ENCODE measurements around the gene NONO.
"Not testable (repeated sequence)": the region's sequence is repeated elsewhere in the genome, so short reads cannot be mapped to it uniquely, and the experiment has no call there.

DNA sequence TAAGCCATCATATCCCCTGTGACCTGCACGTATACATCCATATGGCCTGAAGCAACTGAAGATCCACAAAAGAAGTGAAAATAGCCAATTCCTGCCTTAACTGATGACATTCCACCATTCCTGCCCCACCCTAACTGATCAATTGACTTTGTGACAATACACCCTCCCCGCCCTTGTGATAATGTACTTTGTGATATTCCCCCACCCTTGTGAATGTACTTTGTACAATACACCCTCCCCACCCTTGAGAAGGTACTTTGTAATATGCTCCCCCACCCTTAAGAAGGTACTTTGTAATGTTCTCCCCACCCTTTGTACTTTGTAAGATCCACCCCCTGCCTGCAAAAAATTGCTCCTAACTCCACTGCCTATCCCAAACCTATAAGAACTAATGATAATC, 11.1 kb upstream of the NONO start:
- TF ChIP-seq FOSL2 (IDR thresholded peaks at IDR 0.05; ENCODE audit: borderline replicate concordance, low read depth); TCF12 (IDR thresholded peaks at IDR 0.05); EP300 (IDR thresholded peaks at IDR 0.05; ENCODE audit: borderline replicate concordance in 1 of 2, low read depth in 1 of 2, low read length in 1 of 2); TAF1 (IDR thresholded peaks at IDR 0.05; ENCODE audit: borderline replicate concordance, low read depth, low read length); POLR2AphosphoS5 (IDR thresholded peaks at IDR 0.05; ENCODE audit: low read depth, low read length); MXI1 (IDR thresholded peaks at IDR 0.05; ENCODE audit: low read depth, low read length); JUND (IDR thresholded peaks at IDR 0.05): not testable (repeated sequence)
- TF ChIP-seq, protein P1, sequence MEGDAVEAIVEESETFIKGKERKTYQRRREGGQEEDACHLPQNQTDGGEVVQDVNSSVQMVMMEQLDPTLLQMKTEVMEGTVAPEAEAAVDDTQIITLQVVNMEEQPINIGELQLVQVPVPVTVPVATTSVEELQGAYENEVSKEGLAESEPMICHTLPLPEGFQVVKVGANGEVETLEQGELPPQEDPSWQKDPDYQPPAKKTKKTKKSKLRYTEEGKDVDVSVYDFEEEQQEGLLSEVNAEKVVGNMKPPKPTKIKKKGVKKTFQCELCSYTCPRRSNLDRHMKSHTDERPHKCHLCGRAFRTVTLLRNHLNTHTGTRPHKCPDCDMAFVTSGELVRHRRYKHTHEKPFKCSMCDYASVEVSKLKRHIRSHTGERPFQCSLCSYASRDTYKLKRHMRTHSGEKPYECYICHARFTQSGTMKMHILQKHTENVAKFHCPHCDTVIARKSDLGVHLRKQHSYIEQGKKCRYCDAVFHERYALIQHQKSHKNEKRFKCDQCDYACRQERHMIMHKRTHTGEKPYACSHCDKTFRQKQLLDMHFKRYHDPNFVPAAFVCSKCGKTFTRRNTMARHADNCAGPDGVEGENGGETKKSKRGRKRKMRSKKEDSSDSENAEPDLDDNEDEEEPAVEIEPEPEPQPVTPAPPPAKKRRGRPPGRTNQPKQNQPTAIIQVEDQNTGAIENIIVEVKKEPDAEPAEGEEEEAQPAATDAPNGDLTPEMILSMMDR (IDR thresholded peaks at IDR 0.05) = not testable (repeated sequence)
- TF ChIP-seq, protein P2, sequence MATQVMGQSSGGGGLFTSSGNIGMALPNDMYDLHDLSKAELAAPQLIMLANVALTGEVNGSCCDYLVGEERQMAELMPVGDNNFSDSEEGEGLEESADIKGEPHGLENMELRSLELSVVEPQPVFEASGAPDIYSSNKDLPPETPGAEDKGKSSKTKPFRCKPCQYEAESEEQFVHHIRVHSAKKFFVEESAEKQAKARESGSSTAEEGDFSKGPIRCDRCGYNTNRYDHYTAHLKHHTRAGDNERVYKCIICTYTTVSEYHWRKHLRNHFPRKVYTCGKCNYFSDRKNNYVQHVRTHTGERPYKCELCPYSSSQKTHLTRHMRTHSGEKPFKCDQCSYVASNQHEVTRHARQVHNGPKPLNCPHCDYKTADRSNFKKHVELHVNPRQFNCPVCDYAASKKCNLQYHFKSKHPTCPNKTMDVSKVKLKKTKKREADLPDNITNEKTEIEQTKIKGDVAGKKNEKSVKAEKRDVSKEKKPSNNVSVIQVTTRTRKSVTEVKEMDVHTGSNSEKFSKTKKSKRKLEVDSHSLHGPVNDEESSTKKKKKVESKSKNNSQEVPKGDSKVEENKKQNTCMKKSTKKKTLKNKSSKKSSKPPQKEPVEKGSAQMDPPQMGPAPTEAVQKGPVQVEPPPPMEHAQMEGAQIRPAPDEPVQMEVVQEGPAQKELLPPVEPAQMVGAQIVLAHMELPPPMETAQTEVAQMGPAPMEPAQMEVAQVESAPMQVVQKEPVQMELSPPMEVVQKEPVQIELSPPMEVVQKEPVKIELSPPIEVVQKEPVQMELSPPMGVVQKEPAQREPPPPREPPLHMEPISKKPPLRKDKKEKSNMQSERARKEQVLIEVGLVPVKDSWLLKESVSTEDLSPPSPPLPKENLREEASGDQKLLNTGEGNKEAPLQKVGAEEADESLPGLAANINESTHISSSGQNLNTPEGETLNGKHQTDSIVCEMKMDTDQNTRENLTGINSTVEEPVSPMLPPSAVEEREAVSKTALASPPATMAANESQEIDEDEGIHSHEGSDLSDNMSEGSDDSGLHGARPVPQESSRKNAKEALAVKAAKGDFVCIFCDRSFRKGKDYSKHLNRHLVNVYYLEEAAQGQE (IDR thresholded peaks at IDR 0.05; ENCODE audit: low read depth, low read length) = not testable (repeated sequence)
- TF ChIP-seq, protein P3, sequence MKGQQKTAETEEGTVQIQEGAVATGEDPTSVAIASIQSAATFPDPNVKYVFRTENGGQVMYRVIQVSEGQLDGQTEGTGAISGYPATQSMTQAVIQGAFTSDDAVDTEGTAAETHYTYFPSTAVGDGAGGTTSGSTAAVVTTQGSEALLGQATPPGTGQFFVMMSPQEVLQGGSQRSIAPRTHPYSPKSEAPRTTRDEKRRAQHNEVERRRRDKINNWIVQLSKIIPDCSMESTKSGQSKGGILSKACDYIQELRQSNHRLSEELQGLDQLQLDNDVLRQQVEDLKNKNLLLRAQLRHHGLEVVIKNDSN (IDR thresholded peaks at IDR 0.05; ENCODE audit: borderline replicate concordance, low read depth) = not testable (repeated sequence)
- TF ChIP-seq, protein P4, sequence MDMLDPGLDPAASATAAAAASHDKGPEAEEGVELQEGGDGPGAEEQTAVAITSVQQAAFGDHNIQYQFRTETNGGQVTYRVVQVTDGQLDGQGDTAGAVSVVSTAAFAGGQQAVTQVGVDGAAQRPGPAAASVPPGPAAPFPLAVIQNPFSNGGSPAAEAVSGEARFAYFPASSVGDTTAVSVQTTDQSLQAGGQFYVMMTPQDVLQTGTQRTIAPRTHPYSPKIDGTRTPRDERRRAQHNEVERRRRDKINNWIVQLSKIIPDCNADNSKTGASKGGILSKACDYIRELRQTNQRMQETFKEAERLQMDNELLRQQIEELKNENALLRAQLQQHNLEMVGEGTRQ (IDR thresholded peaks at IDR 0.05; ENCODE audit: borderline replicate concordance, low read depth, low read length) = not testable (repeated sequence)
- TF ChIP-seq, protein P5, sequence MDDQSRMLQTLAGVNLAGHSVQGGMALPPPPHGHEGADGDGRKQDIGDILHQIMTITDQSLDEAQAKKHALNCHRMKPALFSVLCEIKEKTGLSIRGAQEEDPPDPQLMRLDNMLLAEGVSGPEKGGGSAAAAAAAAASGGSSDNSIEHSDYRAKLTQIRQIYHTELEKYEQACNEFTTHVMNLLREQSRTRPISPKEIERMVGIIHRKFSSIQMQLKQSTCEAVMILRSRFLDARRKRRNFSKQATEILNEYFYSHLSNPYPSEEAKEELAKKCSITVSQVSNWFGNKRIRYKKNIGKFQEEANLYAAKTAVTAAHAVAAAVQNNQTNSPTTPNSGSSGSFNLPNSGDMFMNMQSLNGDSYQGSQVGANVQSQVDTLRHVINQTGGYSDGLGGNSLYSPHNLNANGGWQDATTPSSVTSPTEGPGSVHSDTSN (IDR thresholded peaks at IDR 0.05) = not testable (repeated sequence)

Data from SK-N-SH (cell line).